CD14-positive monocyte (primary cell): ENCODE data around the gene TBX2. TPM values are rescaled to one million over a fixed set of nuclear protein-coding genes. Genes with fewer than 3 reads are reported as not detected.
"Not testable (repeated sequence)": the region's sequence is repeated elsewhere in the genome, so short reads cannot be mapped to it uniquely, and the experiment has no call there.

Source experiments
- DNase-seq, 3 donors: peaks; one replicate each; pipeline ENCODE4 v3.0.0-alpha.2; 2011 to 2022
- H2AFZ ChIP-seq: 2 replicates; pipeline ENCODE4 v1.6.0; 2012; ENCODE audit warnings: mild to moderate bottlenecking, low read depth, low read length, inconsistent platforms; ENCODE audit not compliant: insufficient read depth, poor library complexity, severe bottlenecking
- H3K27ac ChIP-seq, 2 donors: 1 replicate in 1 of 2; 2 replicates in 1 of 2; pipeline ENCODE4 v1.5.1; 2012 to 2013; ENCODE audit warnings: low read length in 2 of 2, control low read depth in 1 of 2, inconsistent platforms in 1 of 2, low read depth in 1 of 2, mild to moderate bottlenecking in 1 of 2
- H3K27me3 ChIP-seq, 2 donors: one replicate each; pipeline versions ENCODE4 v1.6.0 to v1.6.1; 2011 to 2013; ENCODE audit warnings: low read length in 2 of 2; ENCODE audit not compliant: control insufficient read depth in 2 of 2, insufficient read depth in 2 of 2
- H3K36me3 ChIP-seq, 2 donors: replicated peaks in 1 of 2; 1 replicate in 1 of 2; 2 replicates in 1 of 2; pipeline versions ENCODE4 v1.5.1 to v1.6.1; 2012 to 2013; ENCODE audit warnings: low read length in 2 of 2, control low read depth in 1 of 2, inconsistent platforms in 1 of 2, mild to moderate bottlenecking in 1 of 2; ENCODE audit not compliant: insufficient read depth in 2 of 2, control insufficient read depth in 1 of 2
- H3K4me1 ChIP-seq, 2 donors: 1 replicate in 1 of 2; 2 replicates in 1 of 2; pipeline versions ENCODE4 v1.5.1 to v1.6.1; 2012 to 2013; ENCODE audit warnings: low read length in 2 of 2, control low read depth in 1 of 2, inconsistent platforms in 1 of 2, mild to moderate bottlenecking in 1 of 2, moderate library complexity in 1 of 2; ENCODE audit not compliant: insufficient read depth in 2 of 2, control insufficient read depth in 1 of 2
- H3K4me2 ChIP-seq: replicated peaks from 2 replicates; pipeline ENCODE3; 2012; ENCODE audit warnings: low read length, moderate library complexity, mild to moderate bottlenecking; ENCODE audit not compliant: poor library complexity, severe bottlenecking; ENCODE audit errors: extremely low read depth
- H3K4me3 ChIP-seq, 3 experiments: fragments of 200-600 bp in 1 of 3; sonication (generic) in 1 of 3; replicated peaks in 1 of 3; 1 replicate in 2 of 3; 2 replicates in 1 of 3; pipeline ENCODE4 v1.5.1; 2011 to 2013; ENCODE audit warnings: low read length in 3 of 3, mild to moderate bottlenecking in 3 of 3, control low read depth in 2 of 3, low read depth in 2 of 3, inconsistent platforms in 1 of 3, moderate library complexity in 1 of 3
- H3K79me2 ChIP-seq: 2 replicates; pipeline ENCODE4 v1.6.0; 2012; ENCODE audit warnings: mild to moderate bottlenecking, control low read depth, inconsistent platforms, low read length, moderate library complexity; ENCODE audit not compliant: insufficient read depth
- H3K9ac ChIP-seq: 2 replicates; pipeline ENCODE4 v1.6.0; 2017; ENCODE audit warnings: low read length, mild to moderate bottlenecking; ENCODE audit not compliant: insufficient read depth, poor library complexity, severe bottlenecking
- H3K9me3 ChIP-seq, 2 donors: replicated peaks in 1 of 2; 1 replicate in 1 of 2; 2 replicates in 1 of 2; pipeline versions ENCODE4 v1.5.1 to v1.6.1; 2012 to 2013; ENCODE audit warnings: low read length in 2 of 2, control low read depth in 1 of 2; ENCODE audit not compliant: control insufficient read depth in 1 of 2, insufficient read depth in 1 of 2
- H4K20me1 ChIP-seq: 2 replicates; pipeline ENCODE4 v1.6.0; 2012; ENCODE audit warnings: mild to moderate bottlenecking, low read length, control low read depth, moderate library complexity; ENCODE audit not compliant: insufficient read depth
- H3K27ac Mint-ChIP-seq, 7 donors: one replicate each; pipeline ENCODE4 v1.8.0; 2020; ENCODE audit warnings: mild to moderate bottlenecking in 7 of 7, mixed read lengths in 7 of 7, moderate library complexity in 6 of 7, inconsistent platforms in 2 of 7
- H3K27me3 Mint-ChIP-seq, 3 donors: one replicate each; pipeline ENCODE4 v1.8.0; 2021 to 2022; ENCODE audit warnings: low read depth in 3 of 3, mild to moderate bottlenecking in 3 of 3, mixed read lengths in 3 of 3, moderate library complexity in 3 of 3, inconsistent platforms in 1 of 3
- H3K36me3 Mint-ChIP-seq, 2 donors: one replicate each; pipeline ENCODE4 v1.8.0; 2020; ENCODE audit warnings: mixed read lengths in 2 of 2, inconsistent platforms in 1 of 2, mild to moderate bottlenecking in 1 of 2
- H3K4me1 Mint-ChIP-seq: one replicate; pipeline ENCODE4 v1.8.0; 2020; ENCODE audit warnings: mild to moderate bottlenecking, mixed read lengths
- H3K4me3 Mint-ChIP-seq, 2 donors: one replicate each; pipeline ENCODE4 v1.8.0; 2020; ENCODE audit warnings: mild to moderate bottlenecking in 2 of 2, mixed read lengths in 2 of 2, moderate library complexity in 1 of 2
- H3K9me3 Mint-ChIP-seq, 7 donors: one replicate each; pipeline ENCODE4 v1.8.0; 2020 to 2022; ENCODE audit warnings: mixed read lengths in 7 of 7, mild to moderate bottlenecking in 6 of 7, moderate library complexity in 6 of 7, inconsistent platforms in 2 of 7
- WGBS: methylation state at CpG from one replicate; pipeline ENCODE4 v1.1.5; 2013; ENCODE audit warnings: missing lambda C conversion rate; ENCODE audit not compliant: insufficient coverage; 5-methylcytosine and 5-hydroxymethylcytosine counted together
- intact Hi-C, 2 donors: fragments of 100-400 bp; cut with micrococcal nuclease; formaldehyde crosslinking; loops; one replicate each; pipeline versions ENCODE4 v1.15.0 to v1.15.1; 2023
- polyA plus RNA-seq, 3 donors: library from polyadenylated mRNA; depleted of rRNA in 1 of 3; unstranded in 2 of 3; stranded (reverse) in 1 of 3; fragments of 300-500 nt in 2 of 3; fragments of >200 nt in 1 of 3; fragmentation: Illumina TruSeq in 2 of 3; gene quantifications; 1 replicate in 2 of 3; 2 replicates in 1 of 3; pipeline ENCODE4 v1.2.3, GENCODE V29; 2012 to 2021
- TF ChIP-seq, protein P1 (sequence below): fragments of 200-600 bp; IDR thresholded peaks from one replicate; pipeline ENCODE4 v1.8.0; 2022; ENCODE audit warnings: antibody characterized with exemption, mild to moderate bottlenecking

The TBX2 gene
- polyA plus RNA-seq, 3 donors = 0.03 TPM; not detected in 2

DNA sequence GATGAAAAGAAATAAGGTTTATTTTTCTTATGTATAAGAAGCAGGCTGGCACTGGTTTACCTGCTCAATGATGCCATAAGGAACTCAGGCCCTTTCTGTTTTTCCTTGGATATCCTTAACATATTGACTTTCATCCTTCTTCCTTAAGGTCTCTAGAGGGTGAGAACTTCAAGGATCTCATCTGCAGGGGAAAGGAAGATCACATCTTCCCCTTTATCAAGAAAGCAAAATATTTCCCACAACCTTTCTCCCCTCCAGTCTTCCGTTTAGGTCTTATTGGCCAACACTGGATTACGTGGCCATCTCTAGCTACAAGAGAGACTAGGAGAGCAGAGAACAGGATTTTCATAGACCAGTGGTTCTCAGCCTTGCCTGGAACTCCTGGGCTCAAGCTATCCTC is 48.4 kb downstream of the TBX2 start:
- peaks cover 0 to 14% (median 4%) of the 10 kb centered on the region in 7 donors for H3K9me3 Mint-ChIP-seq
- no peak overlapping the region for H2AFZ ChIP-seq
- no peaks in the 10 kb centered on the region for H3K79me2 ChIP-seq
- H3K9me3 ChIP-seq = peaks cover 4 to 15% of the 10 kb centered on the region in 2 donors
- peaks cover 56 to 88% (median 71%) of the 10 kb centered on the region in 3 donors for H3K27me3 Mint-ChIP-seq
- no peaks in the 10 kb centered on the region for H3K36me3 ChIP-seq
- H3K4me2 ChIP-seq = no peak overlapping the region
- TF ChIP-seq, protein P1, sequence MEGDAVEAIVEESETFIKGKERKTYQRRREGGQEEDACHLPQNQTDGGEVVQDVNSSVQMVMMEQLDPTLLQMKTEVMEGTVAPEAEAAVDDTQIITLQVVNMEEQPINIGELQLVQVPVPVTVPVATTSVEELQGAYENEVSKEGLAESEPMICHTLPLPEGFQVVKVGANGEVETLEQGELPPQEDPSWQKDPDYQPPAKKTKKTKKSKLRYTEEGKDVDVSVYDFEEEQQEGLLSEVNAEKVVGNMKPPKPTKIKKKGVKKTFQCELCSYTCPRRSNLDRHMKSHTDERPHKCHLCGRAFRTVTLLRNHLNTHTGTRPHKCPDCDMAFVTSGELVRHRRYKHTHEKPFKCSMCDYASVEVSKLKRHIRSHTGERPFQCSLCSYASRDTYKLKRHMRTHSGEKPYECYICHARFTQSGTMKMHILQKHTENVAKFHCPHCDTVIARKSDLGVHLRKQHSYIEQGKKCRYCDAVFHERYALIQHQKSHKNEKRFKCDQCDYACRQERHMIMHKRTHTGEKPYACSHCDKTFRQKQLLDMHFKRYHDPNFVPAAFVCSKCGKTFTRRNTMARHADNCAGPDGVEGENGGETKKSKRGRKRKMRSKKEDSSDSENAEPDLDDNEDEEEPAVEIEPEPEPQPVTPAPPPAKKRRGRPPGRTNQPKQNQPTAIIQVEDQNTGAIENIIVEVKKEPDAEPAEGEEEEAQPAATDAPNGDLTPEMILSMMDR = no peak
- intact Hi-C loops = no loop called here
- peaks cover 7% of the 10 kb centered on the region for H3K4me1 Mint-ChIP-seq
- WGBS = 100% methylated on average over 1 of the region's 2 CpGs
- DNase-seq = no peak
- peaks cover 3 to 4% of the 10 kb centered on the region in 2 donors for H3K36me3 Mint-ChIP-seq
- H3K27ac Mint-ChIP-seq = no peak overlapping the region
- H3K4me3 Mint-ChIP-seq = no peak overlapping the region
- H4K20me1 ChIP-seq = no peaks in the 10 kb centered on the region
- peaks cover 0 to 14% of the 10 kb centered on the region in 2 donors for H3K4me1 ChIP-seq
- H3K27ac ChIP-seq = no peak overlapping the region
- no peak overlapping the region for H3K9ac ChIP-seq
- H3K27me3 ChIP-seq = peaks cover 60 to 75% of the 10 kb centered on the region in 2 donors
- no peak overlapping the region for H3K4me3 ChIP-seq

DNA sequence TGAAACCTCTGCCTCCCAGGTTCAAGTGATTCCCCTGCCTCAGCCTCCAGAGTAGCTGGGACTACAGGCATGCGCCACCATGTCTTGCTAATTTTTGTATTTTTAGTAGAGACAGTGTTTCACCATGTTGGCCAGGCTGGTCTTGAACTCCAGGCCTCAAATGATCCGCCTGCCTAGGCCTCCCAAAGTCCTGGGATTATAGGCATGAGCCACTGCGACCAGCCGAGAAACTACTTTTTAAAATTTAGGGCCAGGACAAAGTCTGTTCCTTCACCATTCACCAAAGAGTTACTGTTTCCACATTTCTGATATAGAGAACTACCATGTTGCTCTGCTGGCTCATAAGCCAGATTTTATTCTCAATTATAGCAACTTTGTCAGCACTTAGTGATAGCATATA is 49.5 kb downstream of the TBX2 start:
- Mint-ChIP-seq H3K27me3 (peaks cover 66 to 94% (median 77%) of the 10 kb centered on the region in 3 donors), H3K9me3 (peaks cover 0 to 16% (median 5%) of the 10 kb centered on the region in 7 donors)
- Histone ChIP-seq H3K4me1 (peaks cover 0 to 14% of the 10 kb centered on the region in 2 donors), H3K9me3 (peaks cover 4 to 18% of the 10 kb centered on the region in 2 donors), H3K27me3 (peaks cover 67 to 86% of the 10 kb centered on the region in 2 donors)
- WGBS = 80% methylated on average over 1 of the region's 4 CpGs
- H3K4me2 ChIP-seq, H3K4me3 ChIP-seq, H3K79me2 ChIP-seq, H3K27ac Mint-ChIP-seq, intact Hi-C loops, H2AFZ ChIP-seq, H3K36me3 Mint-ChIP-seq, H3K9ac ChIP-seq, H3K4me3 Mint-ChIP-seq, H3K36me3 ChIP-seq, DNase-seq, H3K27ac ChIP-seq, H3K4me1 Mint-ChIP-seq, H4K20me1 ChIP-seq: not testable (repeated sequence)
